Activated B cell treated with CpG ODN at 0.5 μM for 24 hours (primary cell): ENCODE measurements around the gene ZNF229. TPM values are rescaled to one million over a fixed set of nuclear protein-coding genes. Genes with fewer than 3 reads are reported as not detected.

ENCODE experiments used
- ATAC-seq: fragments of 200-7000 bp; cut with Tn5 transposase; one replicate; pipeline ENCODE4 v1.10.0; 2021; ENCODE audit warnings: low read depth, mild to moderate bottlenecking, moderate library complexity
- CTCF ChIA-PET: fragments of 350-600 bp; sonication (Branson Sonifier 250); formaldehyde crosslinking; loops from one replicate; lab custom pipeline; 2021; ENCODE audit warnings: antibody characterized with exemption; lab: Charles Lee
- POLR2A ChIA-PET: fragments of 350-600 bp; sonication (Branson Sonifier 250); formaldehyde crosslinking; loops from one replicate; lab custom pipeline; 2021; ENCODE audit warnings: antibody characterized with exemption; lab: Charles Lee
- DNase-seq: peaks from one replicate; pipeline ENCODE4 v3.0.0; 2022
- H3K27ac Mint-ChIP-seq: one replicate; pipeline ENCODE4 v1.8.0; 2020; ENCODE audit warnings: mixed read lengths
- H3K27me3 Mint-ChIP-seq: one replicate; pipeline ENCODE4 v1.8.0; 2021; ENCODE audit warnings: mixed read lengths
- H3K36me3 Mint-ChIP-seq: one replicate; pipeline ENCODE4 v1.8.0; 2021; ENCODE audit warnings: low read depth, mixed read lengths
- H3K4me1 Mint-ChIP-seq: one replicate; pipeline ENCODE4 v1.8.0; 2021; ENCODE audit warnings: mixed read lengths
- H3K4me3 Mint-ChIP-seq: one replicate; pipeline ENCODE4 v1.8.0; 2020; ENCODE audit warnings: mild to moderate bottlenecking, mixed read lengths
- H3K9me3 Mint-ChIP-seq: one replicate; pipeline ENCODE4 v1.8.0; 2020; ENCODE audit warnings: mixed read lengths
- CTCF ChIP-seq: fragments of 200-600 bp; IDR thresholded peaks from one replicate; pipeline ENCODE4 v1.8.0; 2022; ENCODE audit warnings: antibody characterized with exemption, mild to moderate bottlenecking
- intact Hi-C: fragments of 100-400 bp; cut with micrococcal nuclease; formaldehyde crosslinking; loops from one replicate; pipeline ENCODE4 v1.15.1; 2024
- total RNA-seq: library from RNA; stranded (reverse); gene quantifications from 2 replicates; pipeline ENCODE4 v1.2.3, GENCODE V29; 2022

Gene ZNF229
- total RNA-seq, 1 donor from 2014 or later = 3.7 TPM

- ChIA-PET POLR2A (no interaction called here), CTCF (no interaction called here)
- no peak for DNase-seq
- H3K4me3 Mint-ChIP-seq = no peak overlapping the region
- peaks cover 30% of the 10 kb centered on the region for H3K36me3 Mint-ChIP-seq
- peaks cover 21% of the 10 kb centered on the region for H3K27me3 Mint-ChIP-seq
- intact Hi-C loops = no loop called here
- no peak overlapping the region for H3K27ac Mint-ChIP-seq
- no peaks in the 10 kb centered on the region for H3K4me1 Mint-ChIP-seq
- ATAC-seq = no peak
- H3K9me3 Mint-ChIP-seq = peaks cover 53% of the 10 kb centered on the region
- no peak for TF ChIP-seq CTCF
Measured at GRCh38 chr19:44455100-44455499, 6.8 kb upstream of the ZNF229 start.

GRCh38 chr19:44452367-44452766 lies 4.1 kb upstream of the ZNF229 start:
- Mint-ChIP-seq H3K4me3 (no peak overlapping the region), H3K27me3 (peaks cover 23% of the 10 kb centered on the region), H3K9me3 (peaks cover 57% of the 10 kb centered on the region), H3K4me1 (peaks cover 12% of the 10 kb centered on the region), H3K27ac (no peak overlapping the region), H3K36me3 (peaks cover 38% of the 10 kb centered on the region)
- POLR2A ChIA-PET = no interaction called here
- no peak for DNase-seq
- no peak for TF ChIP-seq CTCF
- no peak for ATAC-seq
- intact Hi-C loops = no loop called here
- CTCF ChIA-PET = no interaction called here

- no peak for TF ChIP-seq CTCF
- ATAC-seq (no peak), DNase-seq (no peak)
- H3K9me3 Mint-ChIP-seq = peaks cover 59% of the 10 kb centered on the region
- no peak overlapping the region for H3K27ac Mint-ChIP-seq
- CTCF ChIA-PET = no interaction called here
- intact Hi-C loops = no loop called here
- H3K27me3 Mint-ChIP-seq = peaks cover 23% of the 10 kb centered on the region
- H3K4me1 Mint-ChIP-seq = peaks cover 12% of the 10 kb centered on the region
- H3K36me3 Mint-ChIP-seq = peaks cover 42% of the 10 kb centered on the region
- POLR2A ChIA-PET = no interaction called here
- H3K4me3 Mint-ChIP-seq = no peak overlapping the region
Measured at GRCh38 chr19:44451687-44452086, 3.4 kb upstream of the ZNF229 start.

GRCh38 chr19:44438441-44438840 lies 9.8 kb downstream of the ZNF229 start:
- intact Hi-C loops = no loop called here
- H3K4me3 Mint-ChIP-seq = no peak overlapping the region
- peaks cover 59% of the 10 kb centered on the region for H3K9me3 Mint-ChIP-seq
- no peak overlapping the region for H3K27ac Mint-ChIP-seq
- ATAC-seq (no peak), DNase-seq (no peak)
- ChIA-PET CTCF (no interaction called here), POLR2A (no interaction called here)
- H3K36me3 Mint-ChIP-seq = peaks cover 74% of the 10 kb centered on the region
- no peak for TF ChIP-seq CTCF
- no peaks in the 10 kb centered on the region for H3K4me1 Mint-ChIP-seq
- no peaks in the 10 kb centered on the region for H3K27me3 Mint-ChIP-seq

GRCh38 chr19:44435441-44435840 lies 12.8 kb downstream of the ZNF229 start:
- no peak overlapping the region for H3K27ac Mint-ChIP-seq
- H3K9me3 Mint-ChIP-seq = peaks cover 58% of the 10 kb centered on the region
- DNase-seq (no peak), ATAC-seq (no peak)
- ChIA-PET CTCF (no interaction called here), POLR2A (no interaction called here)
- H3K4me3 Mint-ChIP-seq = no peak overlapping the region
- no peaks in the 10 kb centered on the region for H3K27me3 Mint-ChIP-seq
- intact Hi-C loops = no loop called here
- no peak for TF ChIP-seq CTCF
- peaks cover 72% of the 10 kb centered on the region for H3K36me3 Mint-ChIP-seq
- no peaks in the 10 kb centered on the region for H3K4me1 Mint-ChIP-seq
